IPS-20b (cell line): ENCODE results near the gene CTNS.

Experiments used
- H3K27ac ChIP-seq: one replicate; pipeline ENCODE4 v1.5.1; 2013; ENCODE audit warnings: low read length
- H3K27me3 ChIP-seq: 2 replicates; pipeline ENCODE4 v1.6.1; 2013; ENCODE audit warnings: mild to moderate bottlenecking, low read length, inconsistent platforms; ENCODE audit not compliant: insufficient read depth
- H3K36me3 ChIP-seq: 2 replicates; pipeline ENCODE4 v1.6.1; 2013; ENCODE audit warnings: low read depth, mild to moderate bottlenecking, inconsistent platforms, low read length, moderate library complexity; ENCODE audit not compliant: insufficient read depth
- H3K4me1 ChIP-seq: 2 replicates; pipeline ENCODE4 v1.6.1; 2013; ENCODE audit warnings: mild to moderate bottlenecking, control low read depth, inconsistent platforms, low read length, moderate library complexity; ENCODE audit not compliant: insufficient read depth
- H3K4me3 ChIP-seq: 2 replicates; pipeline ENCODE4 v1.5.1; 2013; ENCODE audit warnings: mild to moderate bottlenecking, low read length, inconsistent platforms
- H3K9ac ChIP-seq: 2 replicates; pipeline ENCODE4 v1.6.1; 2013; ENCODE audit warnings: low read depth, mild to moderate bottlenecking, inconsistent platforms, low read length, moderate library complexity
- H3K9me3 ChIP-seq: 2 replicates; pipeline ENCODE4 v1.6.1; 2013; ENCODE audit warnings: mild to moderate bottlenecking, low read depth, low read length, inconsistent platforms; ENCODE audit not compliant: insufficient read depth

Gene CTNS

GRCh38 chr17:3655766-3656165, 19.2 kb downstream of the CTNS start:
- Histone ChIP-seq H3K4me3 (no peak overlapping the region), H3K9me3 (no peaks in the 10 kb centered on the region), H3K27me3 (no peaks in the 10 kb centered on the region), H3K27ac (no peak overlapping the region), H3K9ac (no peak overlapping the region), H3K4me1 (no peaks in the 10 kb centered on the region), H3K36me3 (0 out of 2 replicates have a peak, but pooled peaks cover 2% of the 10 kb centered on the region)

- Histone ChIP-seq H3K9me3 (no peaks in the 10 kb centered on the region), H3K9ac (no peak overlapping the region), H3K36me3 (0 out of 2 replicates have a peak, but pooled peaks cover 8% of the 10 kb centered on the region), H3K4me1 (no peaks in the 10 kb centered on the region), H3K27me3 (no peaks in the 10 kb centered on the region), H3K27ac (no peak overlapping the region), H3K4me3 (no peak overlapping the region)
Observed at GRCh38 chr17:3656353-3656752, 19.8 kb downstream of the CTNS start.

- H3K27ac ChIP-seq: no peak overlapping the region
- no peaks in the 10 kb centered on the region for H3K4me1 ChIP-seq
- H3K27me3 ChIP-seq: no peaks in the 10 kb centered on the region
- no peak overlapping the region for H3K4me3 ChIP-seq
- H3K9ac ChIP-seq: no peak overlapping the region
- 0 out of 2 replicates have a peak, but pooled peaks cover 9% of the 10 kb centered on the region for H3K36me3 ChIP-seq
- H3K9me3 ChIP-seq: no peaks in the 10 kb centered on the region
Observed at GRCh38 chr17:3656755-3657587, 20.4 kb downstream of the CTNS start.

GRCh38 chr17:3657588-3657869, 21.0 kb downstream of the CTNS start:
- Histone ChIP-seq H3K27me3 (no peaks in the 10 kb centered on the region), H3K9ac (no peak overlapping the region), H3K9me3 (no peaks in the 10 kb centered on the region), H3K36me3 (0 out of 2 replicates have a peak, but pooled peaks cover 9% of the 10 kb centered on the region), H3K27ac (no peak overlapping the region), H3K4me1 (no peaks in the 10 kb centered on the region), H3K4me3 (no peak overlapping the region)

- H3K9me3 ChIP-seq: no peaks in the 10 kb centered on the region
- no peak overlapping the region for H3K9ac ChIP-seq
- H3K36me3 ChIP-seq: peaks cover 14% of the 10 kb centered on the region; the same call in 1 of the 2 replicates
- H3K4me1 ChIP-seq: no peaks in the 10 kb centered on the region
- H3K27ac ChIP-seq: no peak overlapping the region
- H3K27me3 ChIP-seq: no peaks in the 10 kb centered on the region
- H3K4me3 ChIP-seq: no peak overlapping the region
Observed at GRCh38 chr17:3657874-3658783, 21.6 kb downstream of the CTNS start.

GRCh38 chr17:3658784-3659449, 22.4 kb downstream of the CTNS start:
- Histone ChIP-seq H3K27ac (no peak overlapping the region), H3K27me3 (no peaks in the 10 kb centered on the region)

GRCh38 chr17:3659541-3660111, 23.1 kb downstream of the CTNS start:
- no peaks in the 10 kb centered on the region for H3K9me3 ChIP-seq
- no peak overlapping the region for H3K9ac ChIP-seq
- peaks cover 29% of the 10 kb centered on the region for H3K36me3 ChIP-seq
- no peaks in the 10 kb centered on the region for H3K4me1 ChIP-seq
- no peaks in the 10 kb centered on the region for H3K27me3 ChIP-seq
- H3K27ac ChIP-seq: no peak overlapping the region
- H3K4me3 ChIP-seq: no peak overlapping the region

More at GRCh38 chr17:3658784-3659449, 22.4 kb downstream of the CTNS start:
- no peak overlapping the region for H3K4me3 ChIP-seq
- peaks cover 22% of the 10 kb centered on the region; the same call in 1 of the 2 replicates for H3K36me3 ChIP-seq
- no peak overlapping the region for H3K9ac ChIP-seq
- H3K4me1 ChIP-seq: no peaks in the 10 kb centered on the region
- H3K9me3 ChIP-seq: no peaks in the 10 kb centered on the region

- Histone ChIP-seq H3K4me3 (no peak overlapping the region), H3K27ac (no peak overlapping the region), H3K9ac (no peak overlapping the region), H3K27me3 (no peaks in the 10 kb centered on the region), H3K36me3 (peaks cover 32% of the 10 kb centered on the region), H3K4me1 (no peaks in the 10 kb centered on the region), H3K9me3 (no peaks in the 10 kb centered on the region)
Observed at GRCh38 chr17:3660311-3660891, 23.8 kb downstream of the CTNS start.

GRCh38 chr17:3663102-3664011, 26.8 kb downstream of the CTNS start:
- Histone ChIP-seq H3K4me1 (0 out of 2 replicates have a peak, but pooled peaks cover 2% of the 10 kb centered on the region), H3K9ac (no peak overlapping the region), H3K36me3 (peaks cover 32% of the 10 kb centered on the region), H3K4me3 (no peak overlapping the region), H3K27me3 (no peaks in the 10 kb centered on the region), H3K27ac (no peak overlapping the region), H3K9me3 (no peaks in the 10 kb centered on the region)

- Histone ChIP-seq H3K27me3 (no peaks in the 10 kb centered on the region), H3K9ac (no peak overlapping the region), H3K4me1 (0 out of 2 replicates have a peak, but pooled peaks cover 2% of the 10 kb centered on the region), H3K36me3 (peaks cover 38% of the 10 kb centered on the region), H3K9me3 (no peaks in the 10 kb centered on the region), H3K27ac (no peak overlapping the region), H3K4me3 (no peak overlapping the region)
Observed at GRCh38 chr17:3665834-3666233, 29.3 kb downstream of the CTNS start.
